Effector memory CD4-positive, alpha-beta T cell (primary cell): Measurements from ENCODE around the gene PARL.

Experiments
- DNase-seq, 3 donors: peaks; one replicate each; pipeline ENCODE4 v3.0.0-alpha.2; 2020
- H3K27ac ChIP-seq: 2 replicates; pipeline ENCODE4 v1.7.0; 2013; ENCODE audit warnings: mild to moderate bottlenecking, low read length, moderate library complexity; ENCODE audit not compliant: insufficient read depth, poor library complexity, severe bottlenecking
- H3K27me3 ChIP-seq: replicated peaks from 2 replicates; pipeline ENCODE4 v1.7.0; 2013; ENCODE audit warnings: mild to moderate bottlenecking, low read length; ENCODE audit not compliant: insufficient read depth, control insufficient read depth, poor library complexity, severe bottlenecking
- H3K36me3 ChIP-seq: 2 replicates; pipeline ENCODE4 v1.7.0; 2013; ENCODE audit warnings: mild to moderate bottlenecking, low read length, moderate library complexity; ENCODE audit not compliant: control insufficient read depth, insufficient read depth
- H3K4me1 ChIP-seq: 2 replicates; pipeline ENCODE4 v1.7.0; 2013; ENCODE audit warnings: low read length, mild to moderate bottlenecking; ENCODE audit not compliant: control insufficient read depth, insufficient read depth, poor library complexity, severe bottlenecking
- H3K4me3 ChIP-seq: 2 replicates; pipeline ENCODE4 v1.7.0; 2013; ENCODE audit warnings: low read length, low read depth, mild to moderate bottlenecking; ENCODE audit not compliant: insufficient read depth, poor library complexity, severe bottlenecking
- H3K9me3 ChIP-seq: 2 replicates; pipeline ENCODE4 v1.7.0; 2013; ENCODE audit warnings: mild to moderate bottlenecking, low read length, moderate library complexity; ENCODE audit not compliant: control insufficient read depth

The PARL gene

GRCh38 chr3:183868796-183869195, 15.9 kb downstream of the PARL start:
- H3K27me3 ChIP-seq: no peaks in the 10 kb centered on the region
- no peak overlapping the region for H3K4me3 ChIP-seq
- H3K4me1 ChIP-seq: no peaks in the 10 kb centered on the region
- H3K9me3 ChIP-seq: no peaks in the 10 kb centered on the region
- H3K27ac ChIP-seq: no peak overlapping the region
- H3K36me3 ChIP-seq: peaks cover 33% of the 10 kb centered on the region
- DNase-seq: no peak

- Histone ChIP-seq H3K27me3 (no peaks in the 10 kb centered on the region), H3K9me3 (no peaks in the 10 kb centered on the region), H3K4me3 (no peak overlapping the region), H3K27ac (no peak overlapping the region), H3K36me3 (peaks cover 60% of the 10 kb centered on the region), H3K4me1 (no peaks in the 10 kb centered on the region)
- no peak for DNase-seq
Observed at GRCh38 chr3:183862610-183863009, 22.1 kb downstream of the PARL start.

- Histone ChIP-seq H3K27ac (no peak overlapping the region), H3K4me3 (no peak overlapping the region), H3K9me3 (no peaks in the 10 kb centered on the region), H3K36me3 (peaks cover 29% of the 10 kb centered on the region), H3K4me1 (no peaks in the 10 kb centered on the region), H3K27me3 (no peaks in the 10 kb centered on the region)
- DNase-seq: no peak
Observed at GRCh38 chr3:183857863-183858262, 26.8 kb downstream of the PARL start.

- no peak for DNase-seq
- Histone ChIP-seq H3K4me1 (no peaks in the 10 kb centered on the region), H3K36me3 (peaks cover 16% of the 10 kb centered on the region), H3K27ac (no peak overlapping the region), H3K27me3 (no peaks in the 10 kb centered on the region), H3K4me3 (no peak overlapping the region), H3K9me3 (no peaks in the 10 kb centered on the region)
Observed at GRCh38 chr3:183854318-183855035, 30.2 kb downstream of the PARL start.

- DNase-seq: no peak
- Histone ChIP-seq H3K36me3 (peaks cover 61% of the 10 kb centered on the region), H3K27ac (no peak overlapping the region), H3K4me1 (no peaks in the 10 kb centered on the region), H3K4me3 (no peak overlapping the region), H3K9me3 (no peaks in the 10 kb centered on the region), H3K27me3 (no peaks in the 10 kb centered on the region)
Observed at GRCh38 chr3:183845608-183846288, 38.9 kb downstream of the PARL start.

- DNase-seq: no peak
- Histone ChIP-seq H3K9me3 (no peaks in the 10 kb centered on the region), H3K4me3 (no peak overlapping the region), H3K4me1 (no peaks in the 10 kb centered on the region), H3K36me3 (peaks cover 59% of the 10 kb centered on the region), H3K27me3 (no peaks in the 10 kb centered on the region), H3K27ac (no peak overlapping the region)
Observed at GRCh38 chr3:183845090-183845489, 39.6 kb downstream of the PARL start.

- Histone ChIP-seq H3K36me3 (peaks cover 59% of the 10 kb centered on the region), H3K27ac (no peak overlapping the region)
- DNase-seq: no peak
Observed at GRCh38 chr3:183844606-183845005, 40.1 kb downstream of the PARL start.

GRCh38 chr3:183839751-183840150, 44.9 kb downstream of the PARL start:
- Histone ChIP-seq H3K4me3 (no peak overlapping the region), H3K4me1 (no peaks in the 10 kb centered on the region), H3K27me3 (no peaks in the 10 kb centered on the region), H3K36me3 (peaks cover 48% of the 10 kb centered on the region), H3K27ac (no peak overlapping the region), H3K9me3 (no peaks in the 10 kb centered on the region)
- DNase-seq: no peak

More at GRCh38 chr3:183844606-183845005, 40.1 kb downstream of the PARL start:
- H3K4me1 ChIP-seq: no peaks in the 10 kb centered on the region
- no peak overlapping the region for H3K4me3 ChIP-seq
- H3K27me3 ChIP-seq: no peaks in the 10 kb centered on the region
- H3K9me3 ChIP-seq: no peaks in the 10 kb centered on the region

GRCh38 chr3:183837894-183838293, 46.8 kb downstream of the PARL start:
- Histone ChIP-seq H3K36me3 (peaks cover 53% of the 10 kb centered on the region), H3K4me3 (no peak overlapping the region), H3K27me3 (no peaks in the 10 kb centered on the region), H3K4me1 (no peaks in the 10 kb centered on the region), H3K27ac (no peak overlapping the region), H3K9me3 (no peaks in the 10 kb centered on the region)
- DNase-seq: no peak

GRCh38 chr3:183837390-183837789, 47.3 kb downstream of the PARL start:
- H3K36me3 ChIP-seq: peaks cover 56% of the 10 kb centered on the region
- no peak overlapping the region for H3K27ac ChIP-seq
- no peaks in the 10 kb centered on the region for H3K27me3 ChIP-seq
- DNase-seq: no peak
- H3K9me3 ChIP-seq: no peaks in the 10 kb centered on the region
- no peak overlapping the region for H3K4me3 ChIP-seq
- H3K4me1 ChIP-seq: no peaks in the 10 kb centered on the region
